CD4-positive, alpha-beta T cell (primary cell): ENCODE measurements around the gene GULP1. TPM values are rescaled to one million over a fixed set of nuclear protein-coding genes. Genes with fewer than 3 reads are reported as not detected.

Source experiments
- ATAC-seq: fragments of 200-7000 bp; cut with Tn5 transposase; one replicate; pipeline ENCODE4 v1.10.0; 2022; ENCODE audit warnings: mild to moderate bottlenecking; ENCODE audit not compliant: poor library complexity
- CTCF ChIA-PET: fragments of 350-600 bp; sonication (Branson Sonifier 250); formaldehyde crosslinking; loops from one replicate; lab custom pipeline; 2021; ENCODE audit warnings: antibody characterized with exemption, inconsistent platforms; lab: Charles Lee
- POLR2A ChIA-PET: fragments of 350-600 bp; sonication (Branson Sonifier 250); formaldehyde crosslinking; loops from one replicate; lab custom pipeline; 2021; ENCODE audit warnings: antibody characterized with exemption, inconsistent platforms; lab: Charles Lee
- DNase-seq, 14 experiments: peaks; one replicate each; pipeline ENCODE4 v3.0.0-alpha.2; 2013 to 2020; ENCODE audit warnings: mixed read lengths in 2 of 14
- H3K27ac ChIP-seq, 2 donors: one replicate each; pipeline versions ENCODE4 v1.5.1 to v1.7.0; 2013; ENCODE audit warnings: low read length in 2 of 2, low read depth in 1 of 2, mild to moderate bottlenecking in 1 of 2
- H3K27me3 ChIP-seq, 2 experiments: 1 replicate in 1 of 2; 2 replicates in 1 of 2; pipeline versions ENCODE4 v1.6.1 to v1.7.0; 2013; ENCODE audit warnings: low read length in 2 of 2, control low read depth in 1 of 2, mild to moderate bottlenecking in 1 of 2, moderate library complexity in 1 of 2; ENCODE audit not compliant: insufficient read depth in 2 of 2, control insufficient read depth in 1 of 2
- H3K36me3 ChIP-seq: one replicate; pipeline ENCODE4 v1.6.1; 2013; ENCODE audit warnings: low read length, control low read depth; ENCODE audit not compliant: insufficient read depth
- H3K4me1 ChIP-seq: one replicate; pipeline ENCODE4 v1.6.1; 2013; ENCODE audit warnings: low read length, control low read depth; ENCODE audit not compliant: insufficient read depth
- H3K4me3 ChIP-seq: one replicate; pipeline ENCODE4 v1.5.1; 2013; ENCODE audit warnings: mild to moderate bottlenecking, low read length, moderate library complexity
- H3K9me3 ChIP-seq, 2 experiments: 1 replicate in 1 of 2; 2 replicates in 1 of 2; pipeline versions ENCODE4 v1.6.1 to v1.7.0; 2013; ENCODE audit warnings: low read length in 2 of 2, mild to moderate bottlenecking in 2 of 2, control low read depth in 1 of 2, moderate library complexity in 1 of 2; ENCODE audit not compliant: control insufficient read depth in 1 of 2, insufficient read depth in 1 of 2
- H3K27ac Mint-ChIP-seq: one replicate; pipeline ENCODE4 v1.8.0; 2020; ENCODE audit warnings: mixed read lengths
- H3K27me3 Mint-ChIP-seq: one replicate; pipeline ENCODE4 v1.8.0; 2021; ENCODE audit warnings: mixed read lengths
- H3K36me3 Mint-ChIP-seq: one replicate; pipeline ENCODE4 v1.8.0; 2021; ENCODE audit warnings: low read depth, mixed read lengths
- H3K4me1 Mint-ChIP-seq: one replicate; pipeline ENCODE4 v1.8.0; 2021; ENCODE audit warnings: low read depth, mixed read lengths
- H3K4me3 Mint-ChIP-seq: one replicate; pipeline ENCODE4 v1.8.0; 2020; ENCODE audit warnings: mild to moderate bottlenecking, mixed read lengths
- H3K9me3 Mint-ChIP-seq: one replicate; pipeline ENCODE4 v1.8.0; 2020; ENCODE audit warnings: mixed read lengths
- CTCF ChIP-seq: fragments of 200-600 bp; IDR thresholded peaks from one replicate; pipeline ENCODE4 v1.8.0; 2022; ENCODE audit warnings: antibody characterized with exemption, mild to moderate bottlenecking
- intact Hi-C, 2 experiments: fragments of 100-400 bp; cut with DNase I in 1 of 2; cut with micrococcal nuclease in 1 of 2; formaldehyde crosslinking; loops; one replicate each; pipeline versions ENCODE4 v1.15.1 to v1.9.0; 2023 to 2025; cut with DNase I, micrococcal nuclease
- total RNA-seq, 174 experiments: library from RNA in 2 of 174; stranded (reverse) in 2 of 174; gene quantifications; one replicate each; pipeline ENCODE4 v1.2.3 and lab custom pipeline; 2021 to 2026

The GULP1 gene
- total RNA-seq, 2 experiments from 2014 or later = not detected

GRCh38 chr2:188345020-188345419, 53.3 kb downstream of the GULP1 start:
- H3K27me3 Mint-ChIP-seq = no peaks in the 10 kb centered on the region
- H3K27me3 ChIP-seq = no peaks in the 10 kb centered on the region
- H3K9me3 Mint-ChIP-seq = no peaks in the 10 kb centered on the region
- no peak overlapping the region for H3K4me3 Mint-ChIP-seq
- no peaks in the 10 kb centered on the region for H3K4me1 Mint-ChIP-seq
- intact Hi-C loops = no loop called here
- H3K4me1 ChIP-seq = no peaks in the 10 kb centered on the region
- ATAC-seq (no peak), DNase-seq (no peak)
- CTCF ChIA-PET = no interaction called here
- no peak overlapping the region for H3K4me3 ChIP-seq
- H3K36me3 ChIP-seq = no peaks in the 10 kb centered on the region
- H3K27ac ChIP-seq = no peak overlapping the region
- no peaks in the 10 kb centered on the region for H3K36me3 Mint-ChIP-seq
- no peaks in the 10 kb centered on the region for H3K9me3 ChIP-seq
- POLR2A ChIA-PET = no interaction called here
- TF ChIP-seq CTCF = no peak
- H3K27ac Mint-ChIP-seq = no peak overlapping the region

- Histone ChIP-seq H3K4me3 (no peak overlapping the region), H3K27ac (no peak overlapping the region), H3K9me3 (no peaks in the 10 kb centered on the region), H3K27me3 (no peaks in the 10 kb centered on the region), H3K4me1 (no peaks in the 10 kb centered on the region), H3K36me3 (no peaks in the 10 kb centered on the region)
- Mint-ChIP-seq H3K27me3 (no peaks in the 10 kb centered on the region), H3K27ac (no peak overlapping the region), H3K4me3 (no peak overlapping the region), H3K9me3 (no peaks in the 10 kb centered on the region), H3K36me3 (no peaks in the 10 kb centered on the region), H3K4me1 (no peaks in the 10 kb centered on the region)
- ATAC-seq (no peak), DNase-seq (no peak)
- intact Hi-C loops = no loop called here
- TF ChIP-seq CTCF = no peak
- POLR2A ChIA-PET = no interaction called here
- CTCF ChIA-PET = no interaction called here
Measured at GRCh38 chr2:188345426-188345825, 53.8 kb downstream of the GULP1 start.

- intact Hi-C loops = no loop called here
- no peak overlapping the region for H3K4me3 ChIP-seq
- Mint-ChIP-seq H3K4me3 (no peak overlapping the region), H3K9me3 (no peaks in the 10 kb centered on the region), H3K36me3 (no peaks in the 10 kb centered on the region), H3K4me1 (no peaks in the 10 kb centered on the region), H3K27me3 (no peaks in the 10 kb centered on the region), H3K27ac (no peak overlapping the region)
- DNase-seq (no peak), ATAC-seq (no peak)
- H3K4me1 ChIP-seq = no peaks in the 10 kb centered on the region
- POLR2A ChIA-PET = no interaction called here
- TF ChIP-seq CTCF = no peak
- no peaks in the 10 kb centered on the region for H3K27me3 ChIP-seq
- no peaks in the 10 kb centered on the region for H3K36me3 ChIP-seq
- no peak overlapping the region for H3K27ac ChIP-seq
- H3K9me3 ChIP-seq = no peaks in the 10 kb centered on the region
- CTCF ChIA-PET = no interaction called here
Measured at GRCh38 chr2:188345831-188346458, 54.3 kb downstream of the GULP1 start.
